H9 (cell line): ENCODE results near the gene RBM46. TPM values are rescaled to one million over a fixed set of nuclear protein-coding genes. Genes with fewer than 3 reads are reported as not detected.

Experiments used
- DNase-seq: peaks from one replicate; pipeline ENCODE4 v3.0.0-alpha.2; 2017
- H2AFZ ChIP-seq: one replicate; pipeline ENCODE4 v1.6.1; 2013; ENCODE audit warnings: mild to moderate bottlenecking, low read length, control low read depth, moderate library complexity
- H2AK5ac ChIP-seq: 2 replicates; pipeline ENCODE4 v1.6.1; 2013; ENCODE audit warnings: low read length, control low read depth, mixed read lengths; ENCODE audit not compliant: insufficient read length
- H2BK120ac ChIP-seq: one replicate; pipeline ENCODE4 v1.6.1; 2013; ENCODE audit warnings: low read depth, mild to moderate bottlenecking, low read length, control low read depth, inconsistent platforms; ENCODE audit not compliant: poor library complexity, severe bottlenecking
- H2BK12ac ChIP-seq: 2 replicates; pipeline ENCODE4 v1.6.1; 2013; ENCODE audit warnings: low read length, control low read depth, mixed read lengths, low read depth; ENCODE audit not compliant: insufficient read length
- H2BK15ac ChIP-seq: 2 replicates; pipeline ENCODE4 v1.6.1; 2013; ENCODE audit warnings: low read depth, low read length, control low read depth
- H2BK20ac ChIP-seq: one replicate; pipeline ENCODE4 v1.6.1; 2013; ENCODE audit warnings: low read depth, mild to moderate bottlenecking, low read length, control low read depth, inconsistent platforms; ENCODE audit not compliant: poor library complexity, severe bottlenecking
- H2BK5ac ChIP-seq: 2 replicates; pipeline ENCODE4 v1.6.1; 2013; ENCODE audit warnings: low read length, control low read depth, mixed read lengths; ENCODE audit not compliant: insufficient read length
- H3K14ac ChIP-seq: 2 replicates; pipeline ENCODE4 v1.6.1; 2013; ENCODE audit warnings: low read length, control low read depth; ENCODE audit not compliant: insufficient read depth
- H3K18ac ChIP-seq: 2 replicates; pipeline ENCODE4 v1.6.1; 2013; ENCODE audit warnings: low read depth, mild to moderate bottlenecking, mixed read lengths, low read length, control low read depth; ENCODE audit not compliant: insufficient read length
- H3K23ac ChIP-seq: 2 replicates; pipeline ENCODE4 v1.6.1; 2013; ENCODE audit warnings: low read length, control low read depth, mixed read lengths, low read depth; ENCODE audit not compliant: insufficient read length
- H3K23me2 ChIP-seq: 2 replicates; pipeline ENCODE4 v1.6.1; 2013; ENCODE audit warnings: low read depth, mild to moderate bottlenecking, mixed read lengths, low read length, control low read depth; ENCODE audit not compliant: insufficient read length, poor library complexity, severe bottlenecking
- H3K27ac ChIP-seq: 2 replicates; pipeline ENCODE4 v1.5.1; 2013; ENCODE audit warnings: low read length, control low read depth, mixed read lengths, low read depth; ENCODE audit not compliant: insufficient read length
- H3K27me3 ChIP-seq: 2 replicates; pipeline ENCODE4 v1.6.1; 2013; ENCODE audit warnings: low read length, control low read depth, inconsistent platforms; ENCODE audit not compliant: insufficient read depth
- H3K4ac ChIP-seq: 2 replicates; pipeline ENCODE4 v1.6.1; 2013; ENCODE audit warnings: low read depth, mild to moderate bottlenecking, control low read depth, inconsistent platforms, low read length, moderate library complexity
- H3K4me1 ChIP-seq: 2 replicates; pipeline ENCODE4 v1.6.1; 2013; ENCODE audit warnings: low read length, control low read depth, inconsistent platforms; ENCODE audit not compliant: insufficient read depth
- H3K4me2 ChIP-seq: 2 replicates; pipeline ENCODE4 v1.6.1; 2013; ENCODE audit warnings: low read length, control low read depth, mixed read lengths; ENCODE audit not compliant: insufficient read length, insufficient read depth
- H3K56ac ChIP-seq: 2 replicates; pipeline ENCODE4 v1.6.1; 2013; ENCODE audit warnings: low read depth, mild to moderate bottlenecking, mixed read lengths, low read length, control low read depth; ENCODE audit not compliant: insufficient read length
- H3K79me1 ChIP-seq: 2 replicates; pipeline ENCODE4 v1.6.1; 2013; ENCODE audit warnings: low read depth, mild to moderate bottlenecking, moderate library complexity, low read length, control low read depth, inconsistent platforms; ENCODE audit not compliant: insufficient read depth, poor library complexity, severe bottlenecking
- H3K79me2 ChIP-seq: 2 replicates; pipeline ENCODE4 v1.6.1; 2013; ENCODE audit warnings: low read length, control low read depth, inconsistent platforms; ENCODE audit not compliant: insufficient read depth
- H3K9ac ChIP-seq: 2 replicates; pipeline ENCODE4 v1.6.1; 2013; ENCODE audit warnings: low read length, control low read depth, mixed read lengths; ENCODE audit not compliant: insufficient read length; ENCODE audit errors: extremely low read depth
- H3K9me3 ChIP-seq: one replicate; pipeline ENCODE4 v1.6.1; 2013; ENCODE audit warnings: low read depth, low read length, inconsistent platforms; ENCODE audit not compliant: control insufficient read depth
- H3T11ph ChIP-seq: one replicate; pipeline ENCODE4 v1.6.1; 2013; ENCODE audit warnings: mild to moderate bottlenecking, low read length, control low read depth, inconsistent platforms
- H4K20me1 ChIP-seq: one replicate; pipeline ENCODE4 v1.6.1; 2013; ENCODE audit not compliant: control insufficient read depth, insufficient read length, insufficient read depth
- H4K5ac ChIP-seq: 2 replicates; pipeline ENCODE4 v1.6.1; 2013; ENCODE audit warnings: low read depth, mild to moderate bottlenecking, mixed read lengths, low read length, control low read depth; ENCODE audit not compliant: insufficient read length
- H4K8ac ChIP-seq: replicated peaks from 2 replicates; pipeline ENCODE4 v1.6.1; 2013; ENCODE audit warnings: low read length, control low read depth, mixed read lengths, low read depth; ENCODE audit not compliant: insufficient read length
- H4K91ac ChIP-seq: 2 replicates; pipeline ENCODE4 v1.6.1; 2013; ENCODE audit warnings: low read depth, mild to moderate bottlenecking, moderate library complexity, mixed read lengths, low read length, control low read depth; ENCODE audit not compliant: insufficient read length
- H3K27ac Mint-ChIP-seq, 3 experiments: 2 replicates in 2 of 3; 3 replicates in 1 of 3; pipeline ENCODE4 v1.8.0; 2020 to 2021; ENCODE audit warnings: mixed read lengths in 3 of 3, mild to moderate bottlenecking in 1 of 3, moderate library complexity in 1 of 3
- H3K27me3 Mint-ChIP-seq: 2 replicates; pipeline ENCODE4 v1.8.0; 2021; ENCODE audit warnings: low read depth, mild to moderate bottlenecking, moderate library complexity, mixed read lengths
- H3K36me3 Mint-ChIP-seq, 3 experiments: 2 replicates in 2 of 3; 3 replicates in 1 of 3; pipeline ENCODE4 v1.8.0; 2020 to 2021; ENCODE audit warnings: low read depth in 3 of 3, mixed read lengths in 3 of 3; ENCODE audit not compliant: insufficient read depth in 1 of 3
- H3K4me1 Mint-ChIP-seq, 2 experiments: 2 replicates each; pipeline ENCODE4 v1.8.0; 2020; ENCODE audit warnings: mixed read lengths in 2 of 2
- H3K4me3 Mint-ChIP-seq, 2 experiments: 2 replicates in 1 of 2; 3 replicates in 1 of 2; pipeline ENCODE4 v1.8.0; 2020 to 2021; ENCODE audit warnings: mild to moderate bottlenecking in 2 of 2, mixed read lengths in 2 of 2, moderate library complexity in 1 of 2
- H3K9me3 Mint-ChIP-seq, 2 experiments: 2 replicates in 1 of 2; 3 replicates in 1 of 2; pipeline ENCODE4 v1.8.0; 2020; ENCODE audit warnings: mild to moderate bottlenecking in 2 of 2, mixed read lengths in 2 of 2, moderate library complexity in 1 of 2
- WGBS: extraction: QIAGEN DNeasy Blood & Tissue Kit; methylation state at CpG from one replicate; pipeline ENCODE4 v1.1.7; 2013; ENCODE audit warnings: missing lambda C conversion rate, low lambda C conversion rate, mixed read lengths; ENCODE audit not compliant: insufficient read length; ENCODE audit errors: extremely low coverage; 5-methylcytosine and 5-hydroxymethylcytosine counted together
- total RNA-seq: library from RNA; stranded (reverse); gene quantifications from 2 replicates; pipeline ENCODE4 v1.2.1, GENCODE V29; 2021
- TF ChIP-seq, protein P1 (sequence below): fragments of 200-600 bp; sonication (generic); conservative IDR thresholded peaks from 3 replicates; pipeline ENCODE4 v1.8.0; 2021; ENCODE audit warnings: antibody characterized with exemption, mild to moderate bottlenecking

The RBM46 gene
- total RNA-seq, 1 experiment from 2014 or later, result 0.17 TPM

DNA sequence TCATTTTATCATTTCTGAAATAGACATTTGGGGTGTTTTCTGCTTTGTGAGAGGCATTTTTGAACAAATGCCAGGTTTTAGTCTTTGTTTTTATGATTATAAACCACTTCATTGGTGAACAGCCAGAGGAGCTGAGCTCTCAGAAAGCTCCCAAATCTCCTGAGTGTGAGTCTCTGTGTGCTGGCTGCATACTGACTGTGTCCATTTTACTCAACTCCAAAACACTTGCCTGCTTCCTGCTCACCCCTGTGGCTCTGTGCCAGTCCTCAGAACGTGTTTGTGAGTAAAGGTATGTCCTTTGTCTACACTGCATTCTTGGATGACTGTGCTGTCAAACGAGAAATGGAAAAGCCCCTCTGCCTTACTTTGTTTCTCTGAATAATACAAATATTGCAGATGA is 42.6 kb upstream of the RBM46 start:
- H3K56ac ChIP-seq, result no peak overlapping the region
- H3K79me2 ChIP-seq, result no peaks in the 10 kb centered on the region
- no peak overlapping the region for H3K14ac ChIP-seq
- DNase-seq, result no peak
- H2BK15ac ChIP-seq, result no peak overlapping the region
- H4K20me1 ChIP-seq, result no peaks in the 10 kb centered on the region
- TF ChIP-seq, protein P1, sequence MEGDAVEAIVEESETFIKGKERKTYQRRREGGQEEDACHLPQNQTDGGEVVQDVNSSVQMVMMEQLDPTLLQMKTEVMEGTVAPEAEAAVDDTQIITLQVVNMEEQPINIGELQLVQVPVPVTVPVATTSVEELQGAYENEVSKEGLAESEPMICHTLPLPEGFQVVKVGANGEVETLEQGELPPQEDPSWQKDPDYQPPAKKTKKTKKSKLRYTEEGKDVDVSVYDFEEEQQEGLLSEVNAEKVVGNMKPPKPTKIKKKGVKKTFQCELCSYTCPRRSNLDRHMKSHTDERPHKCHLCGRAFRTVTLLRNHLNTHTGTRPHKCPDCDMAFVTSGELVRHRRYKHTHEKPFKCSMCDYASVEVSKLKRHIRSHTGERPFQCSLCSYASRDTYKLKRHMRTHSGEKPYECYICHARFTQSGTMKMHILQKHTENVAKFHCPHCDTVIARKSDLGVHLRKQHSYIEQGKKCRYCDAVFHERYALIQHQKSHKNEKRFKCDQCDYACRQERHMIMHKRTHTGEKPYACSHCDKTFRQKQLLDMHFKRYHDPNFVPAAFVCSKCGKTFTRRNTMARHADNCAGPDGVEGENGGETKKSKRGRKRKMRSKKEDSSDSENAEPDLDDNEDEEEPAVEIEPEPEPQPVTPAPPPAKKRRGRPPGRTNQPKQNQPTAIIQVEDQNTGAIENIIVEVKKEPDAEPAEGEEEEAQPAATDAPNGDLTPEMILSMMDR, result no peak
- Mint-ChIP-seq H3K27ac (no peak overlapping the region; a peak in 1 of 7 replicates), H3K27me3 (peaks cover 54% of the 10 kb centered on the region), H3K4me1 (peaks cover 41 to 47% of the 10 kb centered on the region in 2 experiments), H3K4me3 (0 out of 5 replicates have a peak overlapping the region, but pooled peaks of 1 of the 2 experiments have one; percentile 50), H3K36me3 (no peaks in the 10 kb centered on the region), H3K9me3 (no peaks in the 10 kb centered on the region; a peak in 1 of 5 replicates)
- peaks cover 7% of the 10 kb centered on the region for H3K23me2 ChIP-seq
- H2AFZ ChIP-seq, result no peak overlapping the region
- no peak overlapping the region for H3K4ac ChIP-seq
- no CpG with 5 or more reads among the region's 2 CpGs for WGBS
- H3K27ac ChIP-seq, result no peak overlapping the region
- peaks cover 7% of the 10 kb centered on the region for H3K4me1 ChIP-seq
- H3K27me3 ChIP-seq, result peaks cover 3% of the 10 kb centered on the region; the same call in 1 of the 2 replicates
- H2AK5ac ChIP-seq, result no peak overlapping the region
- no peak overlapping the region for H3T11ph ChIP-seq
- no peaks in the 10 kb centered on the region for H3K79me1 ChIP-seq
- no peak overlapping the region for H2BK120ac ChIP-seq
- no peak overlapping the region for H3K9ac ChIP-seq
- H4K91ac ChIP-seq, result no peak overlapping the region
- no peak overlapping the region for H2BK20ac ChIP-seq
- H3K4me2 ChIP-seq, result no peak overlapping the region
- H3K9me3 ChIP-seq, result no peaks in the 10 kb centered on the region
- no peak overlapping the region for H2BK5ac ChIP-seq
- no peak overlapping the region for H4K8ac ChIP-seq
- H3K23ac ChIP-seq, result no peak overlapping the region
- H2BK12ac ChIP-seq, result no peak overlapping the region
- no peak overlapping the region for H3K18ac ChIP-seq
- H4K5ac ChIP-seq, result no peak overlapping the region
